GM18520 (cell line): ENCODE results near the gene INF2.
"Not testable (repeated sequence)": the region's sequence is repeated elsewhere in the genome, so short reads cannot be mapped to it uniquely, and the experiment has no call there.

ENCODE experiments used
- ATAC-seq: cut with Tn5 transposase; IDR thresholded peaks from one replicate; pipeline ENCODE4 v1.9.1; 2021; ENCODE audit not compliant: unreplicated experiment

Gene INF2

GRCh38 chr14:104718147-104718546 lies 28.7 kb downstream of the INF2 start:
- ATAC-seq = no peak

- no peak for ATAC-seq
These were observed 29.5 kb downstream of the INF2 start for GRCh38 chr14:104718871-104719270.

- no peak for ATAC-seq
These were observed 29.9 kb downstream of the INF2 start for GRCh38 chr14:104719343-104719742.

DNA sequence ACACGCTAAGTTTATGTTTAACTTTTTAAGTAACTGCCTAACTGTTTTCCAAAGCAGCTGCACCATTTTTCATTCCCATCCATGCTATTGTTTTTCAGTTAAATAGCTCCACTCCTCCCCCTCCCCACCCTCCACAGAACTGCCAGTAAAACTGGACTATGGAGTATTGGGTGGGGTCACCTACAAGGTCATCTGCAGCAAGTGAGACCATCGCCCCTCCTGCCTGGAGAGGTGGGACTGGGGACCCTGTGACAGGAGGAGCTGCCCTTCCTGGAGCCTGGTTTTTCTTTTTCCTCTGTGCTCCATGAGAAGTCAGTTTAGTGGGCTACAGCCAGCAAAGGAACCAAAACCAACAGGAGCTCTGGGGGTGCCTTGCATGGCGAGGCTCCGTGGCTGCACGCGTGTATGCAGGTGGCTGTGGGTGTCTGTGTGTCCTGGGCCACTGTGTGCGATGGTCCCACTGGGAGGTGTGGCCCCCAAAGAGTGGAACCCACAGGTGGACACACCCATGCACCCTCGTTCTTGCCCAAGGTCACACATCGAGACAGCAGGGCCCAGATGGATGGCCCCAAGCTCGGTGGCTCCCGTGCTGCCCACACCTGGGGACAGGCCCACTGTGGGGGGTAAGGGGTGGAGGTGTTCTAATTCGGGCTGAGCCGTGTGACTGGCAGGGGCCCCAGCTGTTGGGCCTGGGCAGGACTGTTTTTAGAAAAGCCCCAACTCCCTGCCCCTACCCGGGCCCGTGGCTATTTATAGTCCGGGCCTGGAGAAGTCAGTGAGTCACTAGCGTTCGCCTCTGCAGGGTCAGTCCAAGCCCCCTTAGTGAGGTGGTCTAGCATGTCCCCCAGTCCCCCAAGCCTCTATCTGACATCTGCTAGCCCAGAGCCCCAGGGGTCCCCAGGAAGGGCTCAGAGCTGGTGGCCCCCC lies 32.4 kb downstream of the INF2 start:
- no peak for ATAC-seq

GRCh38 chr14:104722938-104723650 lies 33.7 kb downstream of the INF2 start:
- ATAC-seq = no peak

DNA sequence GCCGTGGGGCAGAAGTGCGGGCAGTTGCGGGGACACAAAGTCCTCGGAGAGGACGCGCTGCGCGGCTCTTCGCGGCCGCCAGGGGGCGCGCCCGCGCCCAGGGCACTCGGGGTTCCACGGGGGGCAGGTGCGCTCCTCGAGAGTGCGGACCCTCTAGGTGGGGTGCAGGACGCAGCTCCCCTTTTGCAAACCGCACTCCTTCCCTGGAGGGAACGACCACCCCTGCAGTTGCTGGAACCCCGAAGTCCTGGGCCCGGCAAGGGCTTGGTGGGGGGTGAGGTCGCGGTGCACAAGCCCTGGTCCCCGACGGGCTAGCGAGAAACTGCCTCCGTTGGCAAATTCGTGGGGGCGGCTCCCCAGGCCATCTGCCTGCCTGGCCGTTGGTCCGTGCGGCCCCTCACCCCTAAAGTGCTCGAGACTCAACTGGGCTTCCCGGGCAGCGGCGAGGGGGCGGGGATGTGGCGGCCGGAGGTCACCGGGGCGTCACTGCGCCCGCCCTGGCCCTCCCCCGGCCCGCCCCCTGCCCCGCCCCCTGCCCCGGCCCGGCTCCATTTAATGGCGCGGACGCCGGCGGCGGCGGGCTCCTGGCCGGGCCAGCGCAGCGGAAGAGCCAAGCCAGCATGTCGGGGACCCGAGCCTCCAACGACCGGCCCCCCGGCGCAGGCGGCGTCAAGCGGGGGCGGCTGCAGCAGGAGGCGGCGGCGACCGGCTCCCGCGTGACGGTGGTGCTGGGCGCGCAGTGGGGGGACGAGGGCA lies 34.4 kb downstream of the INF2 start, which contains the start of gene ADSS1:
TSS of gene ADSS1 (plus strand) at position 579 of the 756 bp plus-strand sequence. CDS start at position 621, 42 bp downstream.
- ATAC-seq = no peak

DNA sequence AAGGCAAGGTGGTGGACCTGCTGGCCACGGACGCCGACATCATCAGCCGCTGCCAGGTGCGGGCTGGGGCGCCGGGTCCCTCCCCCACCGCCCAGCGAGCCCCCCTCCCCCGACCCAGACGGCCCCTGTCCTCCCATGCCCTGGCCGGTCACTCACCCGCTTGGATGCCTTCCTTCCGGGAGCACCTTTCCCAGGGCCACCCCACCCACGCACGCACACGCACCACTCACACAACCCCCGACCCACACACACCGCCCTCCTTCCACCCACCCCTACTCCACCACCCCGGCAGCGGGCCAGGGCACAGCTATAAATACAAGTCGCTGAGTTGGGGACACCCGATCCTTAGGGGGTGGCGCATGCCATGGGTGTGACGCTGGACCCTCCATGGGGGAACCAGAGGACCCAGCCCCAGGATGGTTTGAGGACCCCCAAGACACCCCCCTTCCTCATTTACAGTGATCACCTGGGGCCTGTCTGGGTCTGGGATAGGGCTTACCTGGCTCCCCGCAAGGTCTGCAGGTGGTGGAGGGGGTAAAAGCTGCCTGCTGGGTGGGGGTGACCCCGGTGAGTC lies 35.1 kb downstream of the INF2 start:
- ATAC-seq = no peak

GRCh38 chr14:104724981-104725771 lies 35.8 kb downstream of the INF2 start:
- no peak for ATAC-seq

DNA sequence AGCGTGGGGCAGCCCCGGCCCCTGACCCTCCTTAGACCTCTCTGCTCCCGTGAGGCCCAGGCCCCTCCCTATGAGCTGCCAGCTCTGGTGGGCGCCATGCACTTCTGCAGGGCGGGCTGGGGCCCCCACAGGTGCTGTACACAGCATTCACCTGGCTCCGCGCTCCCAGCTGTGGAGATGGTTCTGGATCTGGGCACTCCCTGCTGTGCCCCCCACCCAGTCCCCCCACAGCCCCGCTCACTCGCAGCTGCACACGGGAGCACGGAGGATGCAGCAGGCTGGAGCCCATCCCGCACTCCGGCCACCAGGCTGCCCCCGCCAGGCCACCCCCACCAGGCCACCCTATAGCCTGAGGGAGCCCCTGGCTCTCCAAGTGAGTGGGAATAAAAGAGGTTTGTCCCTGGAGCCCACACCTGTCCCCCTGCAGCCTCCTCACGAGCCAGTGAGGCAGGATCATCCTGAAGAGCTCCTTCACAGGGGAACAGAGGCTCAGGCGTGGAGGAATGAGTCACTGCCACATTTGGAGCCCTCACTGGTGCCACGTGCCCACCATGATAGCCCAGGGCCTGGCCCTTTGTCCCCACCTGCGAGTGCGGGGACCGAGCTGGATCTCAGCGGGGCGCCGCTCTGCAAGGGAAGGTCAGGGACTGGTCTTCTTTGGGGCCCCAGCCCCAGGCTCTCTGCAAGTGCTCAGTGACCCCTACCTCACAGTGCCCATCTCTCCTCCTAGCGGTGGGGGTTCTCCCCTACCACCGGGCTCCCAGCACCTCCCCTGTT lies 36.5 kb downstream of the INF2 start:
- no peak for ATAC-seq

DNA sequence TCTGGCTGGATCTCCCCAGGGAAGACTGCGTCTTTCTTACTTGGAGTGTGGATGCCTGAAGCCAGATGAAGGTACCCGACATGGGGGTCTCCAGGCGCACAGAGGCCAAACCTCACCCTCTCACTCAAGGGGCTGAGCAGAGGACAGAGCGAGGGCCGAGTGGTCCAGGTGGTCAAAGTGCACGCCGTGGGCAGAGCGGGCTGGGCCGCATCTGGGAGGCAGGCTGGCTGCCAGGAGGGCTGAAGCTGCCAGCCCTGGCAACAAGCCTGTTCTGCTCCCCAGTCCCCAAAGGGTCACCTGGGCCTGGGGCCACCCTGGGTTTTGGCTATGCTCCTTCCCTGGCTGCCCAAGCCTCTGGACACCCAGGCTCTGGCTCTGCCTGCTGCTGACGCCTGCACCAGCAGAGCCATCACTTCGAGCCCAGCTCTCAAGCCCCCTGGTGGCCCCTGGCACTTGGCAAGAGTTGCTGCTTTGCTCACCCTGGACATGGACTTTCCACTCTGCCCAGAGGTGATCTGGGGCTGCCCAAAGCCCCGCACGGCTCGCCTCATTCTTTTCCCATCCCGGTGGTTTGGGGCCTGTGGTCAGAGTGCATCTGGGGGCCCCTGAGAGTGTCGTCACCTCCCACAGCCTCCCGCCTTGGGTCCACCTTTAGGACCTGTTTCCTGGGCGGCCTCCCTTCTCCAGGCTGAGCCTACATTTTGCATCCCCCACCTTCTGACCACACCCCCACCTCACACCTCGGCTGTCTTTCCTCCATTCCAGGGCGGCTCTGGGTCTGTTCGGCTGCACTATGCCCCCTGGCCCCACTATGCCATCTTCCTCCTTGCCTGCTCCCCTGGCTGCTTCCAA lies 37.4 kb downstream of the INF2 start:
- ATAC-seq = no peak

GRCh38 chr14:104728631-104729030 lies 39.2 kb downstream of the INF2 start:
- ATAC-seq = no peak

DNA sequence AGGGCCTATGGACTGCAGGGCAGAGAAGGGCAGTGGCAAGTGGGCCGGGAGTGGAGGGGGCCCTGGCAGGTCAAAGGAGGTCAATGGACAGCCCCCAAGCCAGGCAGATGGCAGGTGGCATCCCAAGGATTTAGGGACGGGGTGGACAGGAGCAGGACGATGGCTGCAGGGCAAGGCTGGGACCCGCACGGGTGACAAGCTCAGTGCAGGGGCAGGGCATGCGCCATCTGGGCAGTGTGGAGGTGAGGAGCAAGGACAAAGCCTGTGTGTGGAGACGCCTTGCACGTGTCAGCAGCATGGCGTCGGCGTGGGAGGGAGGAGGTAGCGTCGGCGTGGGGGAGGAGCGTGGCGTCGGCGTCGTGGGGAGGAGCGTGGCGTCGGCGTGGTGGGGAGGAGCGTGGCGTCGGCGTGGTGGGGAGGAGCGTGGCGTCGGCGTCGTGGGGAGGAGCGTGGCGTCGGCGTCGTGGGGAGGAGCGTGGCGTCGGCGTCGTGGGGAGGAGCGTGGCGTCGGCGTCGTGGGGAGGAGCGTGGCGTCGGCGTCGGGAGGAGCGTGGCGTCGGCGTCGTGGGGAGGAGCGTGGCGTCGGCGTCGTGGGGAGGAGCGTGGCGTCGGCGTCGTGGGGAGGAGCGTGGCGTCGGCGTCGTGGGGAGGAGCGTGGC lies 39.9 kb downstream of the INF2 start:
- ATAC-seq = not testable (repeated sequence)

DNA sequence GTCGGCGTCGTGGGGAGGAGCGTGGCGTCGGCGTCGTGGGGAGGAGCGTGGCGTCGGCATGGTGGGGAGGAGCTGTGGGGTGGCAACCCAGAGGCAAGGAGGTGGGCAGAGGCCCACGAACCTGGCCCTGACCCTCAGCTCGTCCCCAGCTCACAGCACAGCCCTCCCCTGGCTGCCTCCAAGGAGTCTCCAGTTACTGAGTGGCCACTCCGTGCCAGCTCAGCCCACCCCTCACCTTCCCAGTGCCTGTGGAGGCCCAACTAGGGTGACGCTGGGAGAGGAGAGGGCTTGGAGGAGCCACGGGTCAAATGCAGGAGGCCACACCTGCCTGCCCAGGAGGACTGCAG lies 40.4 kb downstream of the INF2 start:
- no peak for ATAC-seq

- no peak for ATAC-seq
These were observed 41.1 kb downstream of the INF2 start for GRCh38 chr14:104730487-104730886.

- ATAC-seq = no peak
These were observed 42.2 kb downstream of the INF2 start for GRCh38 chr14:104731320-104732294.

- no peak for ATAC-seq
These were observed 43.0 kb downstream of the INF2 start for GRCh38 chr14:104732355-104732804.
